PC-9 (cell line): Measurements from ENCODE around the gene YLPM1. TPM values are rescaled to one million over a fixed set of nuclear protein-coding genes. Genes with fewer than 3 reads are reported as not detected.

Experiments used
- BruUV-seq: library from RNA; stranded (reverse); fragments of 400-500 nt; replicated peaks from 2 replicates; lab custom pipeline; 2021; lab: Mats Ljungman, UMichigan
- CTCF ChIA-PET: fragments of 300-600 bp; sonication (Branson Sonifier 250); formaldehyde crosslinking; loops from one replicate; lab custom pipeline; 2022; ENCODE audit warnings: antibody characterized with exemption; lab: Charles Lee
- POLR2A ChIA-PET: fragments of 300-600 bp; sonication (Branson Sonifier 250); formaldehyde crosslinking; loops from one replicate; lab custom pipeline; 2022; ENCODE audit warnings: antibody characterized with exemption; ENCODE audit not compliant: unreplicated experiment; lab: Charles Lee
- DNase-seq, 2 experiments: peaks; one replicate each; pipeline versions ENCODE4 v3.0.0 to v3.0.0-alpha.2; 2015 to 2022; ENCODE audit warnings: mixed read lengths in 1 of 2
- H2AFZ ChIP-seq: fragments of 200-600 bp; sonication (generic); 2 replicates; pipeline ENCODE4 v1.8.1; 2017; ENCODE audit warnings: antibody characterized with exemption
- H3F3A ChIP-seq: fragments of 200-600 bp; sonication (generic); 2 replicates; pipeline ENCODE4 v1.8.1; 2017; ENCODE audit warnings: antibody characterized with exemption, mild to moderate bottlenecking, low read depth; ENCODE audit not compliant: insufficient read depth
- H3K27ac ChIP-seq: fragments of 200-600 bp; sonication (generic); 2 replicates; pipeline ENCODE4 v1.6.1; 2016; ENCODE audit warnings: mixed run types
- H3K27me3 ChIP-seq: fragments of 200-600 bp; sonication (generic); 2 replicates; pipeline ENCODE4 v1.6.1; 2016; ENCODE audit warnings: low read depth, mixed run types; ENCODE audit not compliant: insufficient read depth
- H3K36me3 ChIP-seq: fragments of 200-600 bp; sonication (generic); 2 replicates; pipeline ENCODE4 v1.6.1; 2016; ENCODE audit warnings: low read depth, mixed run types
- H3K4me1 ChIP-seq: fragments of 200-600 bp; sonication (generic); replicated peaks from 2 replicates; pipeline ENCODE4 v1.6.1; 2016; ENCODE audit warnings: mixed run types; ENCODE audit not compliant: insufficient read depth
- H3K4me2 ChIP-seq: fragments of 200-600 bp; sonication (generic); 2 replicates; pipeline ENCODE4 v1.6.1; 2017; ENCODE audit warnings: mixed run types
- H3K4me3 ChIP-seq: fragments of 200-600 bp; sonication (generic); 2 replicates; pipeline ENCODE4 v1.6.1; 2016; ENCODE audit warnings: mixed run types
- H3K79me2 ChIP-seq: fragments of 200-600 bp; sonication (generic); 2 replicates; pipeline ENCODE4 v1.6.1; 2017; ENCODE audit warnings: low read depth, mixed run types
- H3K9me2 ChIP-seq: fragments of 200-600 bp; sonication (generic); 2 replicates; pipeline ENCODE4 v1.8.1; 2017; ENCODE audit warnings: mild to moderate bottlenecking; ENCODE audit not compliant: insufficient read depth
- H3K9me3 ChIP-seq: fragments of 200-600 bp; sonication (generic); 2 replicates; pipeline ENCODE4 v1.8.1; 2016; ENCODE audit warnings: low read depth; ENCODE audit not compliant: insufficient read depth
- H4K20me1 ChIP-seq: fragments of 200-600 bp; sonication (generic); 2 replicates; pipeline ENCODE4 v1.8.1; 2017; ENCODE audit not compliant: insufficient read depth
- CTCF ChIP-seq: fragments of 200-600 bp; sonication (generic); conservative IDR thresholded peaks from 2 replicates; pipeline ENCODE4 v1.6.1; 2017; ENCODE audit warnings: mixed run types, antibody characterized with exemption, mild to moderate bottlenecking, moderate library complexity
- EZH2 ChIP-seq: fragments of 200-600 bp; sonication (generic); IDR thresholded peaks from 2 replicates; pipeline ENCODE4 v1.8.0; 2017; ENCODE audit warnings: antibody characterized with exemption, low read depth
- intact Hi-C: fragments of 100-400 bp; cut with micrococcal nuclease; formaldehyde crosslinking; loops from one replicate; pipeline ENCODE4 v1.10.0; 2022; ENCODE audit not compliant: unreplicated experiment
- total RNA-seq: library from RNA; stranded (reverse); gene quantifications from 2 replicates; pipeline ENCODE4 v1.2.3, GENCODE V29; 2021

The YLPM1 gene
- total RNA-seq, 1 experiment from 2014 or later, result 170 TPM

- H3K9me3 ChIP-seq, result no peaks in the 10 kb centered on the region
- no TSS peak for BruUV-seq
- H3K4me1 ChIP-seq, result no peaks in the 10 kb centered on the region
- no peaks in the 10 kb centered on the region for H3K9me2 ChIP-seq
- H3K4me2 ChIP-seq, result no peak overlapping the region
- peaks cover under 1% of the 10 kb centered on the region; the same call in 1 of the 2 replicates for H3F3A ChIP-seq
- no peaks in the 10 kb centered on the region for H3K27me3 ChIP-seq
- peaks cover 6% of the 10 kb centered on the region for H4K20me1 ChIP-seq
- no peak overlapping the region for H3K27ac ChIP-seq
- H3K36me3 ChIP-seq, result peaks cover 69% of the 10 kb centered on the region
- no peak for TF ChIP-seq CTCF
- TF ChIP-seq EZH2, result no peak
- no peak overlapping the region for H2AFZ ChIP-seq
- no peak for DNase-seq
- ChIA-PET CTCF (no interaction called here), POLR2A (interaction anchor here (0.6 kb wide), 1 partner anchor 18 kb away, joined by 5 read pairs; no protein-coding TSS in a partner anchor)
- H3K79me2 ChIP-seq, result 0 out of 2 replicates have a peak, but pooled peaks cover 11% of the 10 kb centered on the region
- intact Hi-C loops, result loop anchor here (5.0 kb wide), 1 partner anchor 97 kb away; no protein-coding TSS in a partner anchor
- H3K4me3 ChIP-seq, result no peak overlapping the region
Observed at GRCh38 chr14:74829251-74829650, 66.1 kb downstream of the YLPM1 start.

GRCh38 chr14:74832849-74833248, 69.7 kb downstream of the YLPM1 start:
- Histone ChIP-seq H3K4me3 (no peak overlapping the region), H3K36me3 (peaks cover 76% of the 10 kb centered on the region), H3K9me3 (no peaks in the 10 kb centered on the region), H3K9me2 (no peaks in the 10 kb centered on the region), H4K20me1 (peaks cover 9% of the 10 kb centered on the region), H2AFZ (no peak overlapping the region), H3K27ac (no peak overlapping the region), H3K4me2 (no peak overlapping the region), H3K27me3 (no peaks in the 10 kb centered on the region), H3K4me1 (no peaks in the 10 kb centered on the region), H3F3A (peaks cover 7% of the 10 kb centered on the region), H3K79me2 (no peaks in the 10 kb centered on the region)
- ChIA-PET POLR2A (interaction anchor here (0.6 kb wide), 1 partner anchor 461 kb away, joined by 13 read pairs; no protein-coding TSS in a partner anchor), CTCF (interaction anchor here (0.6 kb wide), 1 partner anchor 340 kb away, joined by 3 read pairs; no protein-coding TSS in a partner anchor)
- DNase-seq, result no peak
- BruUV-seq, result no TSS peak
- intact Hi-C loops, result no loop called here
- TF ChIP-seq CTCF, result no peak
- no peak for TF ChIP-seq EZH2

GRCh38 chr14:74834692-74835392, 71.7 kb downstream of the YLPM1 start:
- intact Hi-C loops, result no loop called here
- no peak overlapping the region for H2AFZ ChIP-seq
- TF ChIP-seq CTCF (no peak), EZH2 (no peak)
- H3K27me3 ChIP-seq, result no peaks in the 10 kb centered on the region
- H3K36me3 ChIP-seq, result peaks cover 57% of the 10 kb centered on the region
- H3K9me2 ChIP-seq, result no peaks in the 10 kb centered on the region
- no peaks in the 10 kb centered on the region for H3K4me1 ChIP-seq
- no peak for DNase-seq
- no peaks in the 10 kb centered on the region for H3K79me2 ChIP-seq
- 0 out of 2 replicates have a peak, but pooled peaks cover 5% of the 10 kb centered on the region for H4K20me1 ChIP-seq
- H3F3A ChIP-seq, result peaks cover 14% of the 10 kb centered on the region
- H3K4me2 ChIP-seq, result no peak overlapping the region
- no peaks in the 10 kb centered on the region for H3K9me3 ChIP-seq
- ChIA-PET CTCF (interaction anchor here (1.0 kb wide), 1 partner anchor 33 kb away, joined by 3 read pairs; no protein-coding TSS in a partner anchor), POLR2A (interaction anchor here (0.6 kb wide), 1 partner anchor 18 kb away, joined by 3 read pairs; no protein-coding TSS in a partner anchor)
- H3K27ac ChIP-seq, result no peak overlapping the region
- no peak overlapping the region for H3K4me3 ChIP-seq
- no TSS peak for BruUV-seq
